ENCODE data around the gene NUP153. TPM values are rescaled to one million over a fixed set of nuclear protein-coding genes. Genes with fewer than 3 reads are reported as not detected.

Gene NUP153
- total and polyA plus RNA-seq, 2 of the 8 experiments (the other 6 are each of a cell fraction or from before 2014, with no cell fraction given), result 47.0 to 84.8 TPM

DNA sequence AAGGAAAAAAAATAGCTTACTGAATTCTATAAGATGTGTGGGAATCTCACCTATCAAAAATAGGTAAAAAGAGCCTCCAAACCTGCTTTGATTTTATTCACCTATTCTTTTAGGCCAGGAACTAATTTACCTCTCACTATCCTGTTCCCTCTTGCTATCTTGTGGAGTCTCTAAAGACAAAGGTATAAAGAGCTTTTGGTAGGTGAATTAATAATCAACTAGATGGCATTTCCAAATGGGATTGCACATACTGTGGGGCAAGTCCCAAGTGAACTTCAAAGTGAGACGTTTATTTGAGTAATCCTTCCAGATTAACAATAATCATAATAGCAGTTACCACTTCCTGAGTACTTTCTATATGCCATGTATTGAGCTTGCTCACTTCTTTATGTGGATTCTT lies 103.8 kb downstream of the NUP153 start:
- Histone ChIP-seq H2AFZ (ENCODE audit: low read length) (no peak overlapping the region), H3K4me2 (ENCODE audit: insufficient read depth in 1 of 2, low read depth in 2 of 2, low read length in 2 of 2) (no peak overlapping the region), H3K18ac (ENCODE audit: extremely low read depth, low read length) (no peak overlapping the region), H3K4ac (replicated peaks; ENCODE audit: insufficient read length, low read depth, low read length) (no peak overlapping the region), H2BK20ac (ENCODE audit: low read length) (no peak overlapping the region), H3K27ac (ENCODE audit: low read depth, low read length) (no peak overlapping the region), H3K79me2 (ENCODE audit: control insufficient read depth in 1 of 2, insufficient read depth in 2 of 2, low read length in 2 of 2) (no peaks in the 10 kb centered on the region), H2AK5ac (ENCODE audit: low read depth, low read length) (no peak overlapping the region), H3K14ac (ENCODE audit: insufficient read length) (no peak overlapping the region), H4K20me1 (replicated peaks in 1 of 2; ENCODE audit: control insufficient read depth in 1 of 2, insufficient read depth in 2 of 2, low read length in 2 of 2) (no peaks in the 10 kb centered on the region), H4K5ac (ENCODE audit: insufficient read length, low read depth, low read length) (no peak overlapping the region), H3K9me3 (ENCODE audit: insufficient read depth in 2 of 2, low read depth in 1 of 2, low read length in 1 of 2) (no peaks in the 10 kb centered on the region), H3K79me1 (ENCODE audit: low read depth, low read length) (no peaks in the 10 kb centered on the region), H4K91ac (replicated peaks; ENCODE audit: insufficient read length, low read length) (no peak overlapping the region), H3K4me3 (ENCODE audit: extremely low read depth in 1 of 4, insufficient read depth in 2 of 4, low read depth in 3 of 4, low read length in 4 of 4) (no peak overlapping the region), H3K36me3 (ENCODE audit: control insufficient read depth in 2 of 4, insufficient read depth in 4 of 4, low read length in 3 of 4) (peaks cover 0 to 9% (median 0%) of the 10 kb centered on the region in 4 experiments; a peak in 2 of 8 replicates), H2BK120ac (replicated peaks; ENCODE audit: low read depth, low read length) (no peak overlapping the region), H4K8ac (ENCODE audit: extremely low read depth, insufficient read depth, low read length) (no peak overlapping the region), H3K9ac (replicated peaks in 1 of 4; ENCODE audit: extremely low read depth in 1 of 4, low read depth in 3 of 4, low read length in 3 of 4) (no peak overlapping the region), H3K23me2 (ENCODE audit: low read depth, low read length) (peaks cover 6% of the 10 kb centered on the region; the same call in 1 of the 2 replicates), H3K4me1 (replicated peaks in 1 of 4; ENCODE audit: control insufficient read depth in 3 of 4, insufficient read depth in 4 of 4, low read length in 3 of 4) (0 out of 7 replicates have a peak, but pooled peaks cover 0 to 4% (median under 1%) of the 10 kb centered on the region in 4 experiments), H3K27me3 (replicated peaks in 1 of 4; ENCODE audit: control insufficient read depth in 3 of 4, extremely low read depth in 1 of 4, insufficient read depth in 3 of 4, low read length in 3 of 4) (no peaks in the 10 kb centered on the region), H3K23ac (ENCODE audit: insufficient read length) (no peak overlapping the region), H2BK12ac (ENCODE audit: low read depth, low read length) (no peak overlapping the region), H3K56ac (replicated peaks; ENCODE audit: insufficient read length, low read depth, low read length) (no peak overlapping the region), H2BK5ac (ENCODE audit: low read depth, low read length) (no peak overlapping the region), H2BK15ac (ENCODE audit: low read length) (no peak overlapping the region)
- DNase-seq (ENCODE audit: low read depth in 1 of 2, low spot score in 2 of 2), result no peak
- POLR2A ChIA-PET (ENCODE audit: partially characterized antibody), result interaction anchor here (0.9 to 1.9 kb wide), 2 partner anchors 9 to 14 kb away, joined by 3 to 5 read pairs; no protein-coding TSS in a partner anchor
- no peak for FAIRE-seq
- CTCF ChIA-PET (ENCODE audit: partially characterized antibody), result interaction anchor here (0.9 to 1.6 kb wide), 3 partner anchors 14 to 24 kb away, joined by 3 to 5 read pairs (median 3); no protein-coding TSS in a partner anchor
- 75% methylated on average over 1 of the region's 1 CpG; no CpG with 5 or more reads in 1 of the 2 experiments for WGBS, 2 experiments (ENCODE audit: extremely low coverage in 1 of 2, insufficient coverage in 1 of 2, insufficient read length in 1 of 2, insufficient replicate concordance in 2 of 2, low coverage in 1 of 2, low lambda C conversion rate in 2 of 2, missing lambda C conversion rate in 1 of 2)
- TF ChIP-seq KDM4A (IDR thresholded peaks at IDR 0.05; ENCODE audit: low read depth, low read length, severe bottlenecking), result no peak
- TF ChIP-seq NRF1 (IDR thresholded peaks at IDR 0.05; ENCODE audit: low read depth, low read length), result no peak
- no peak for TF ChIP-seq TCF12 (IDR thresholded peaks at IDR 0.05; ENCODE audit: low read depth, low read length)
- TF ChIP-seq SP2 (IDR thresholded peaks at IDR 0.05; ENCODE audit: low read length), result no peak
- TF ChIP-seq TEAD4 (IDR thresholded peaks at IDR 0.05; ENCODE audit: low read depth, low read length), result no peak
- no peak for TF ChIP-seq SUZ12 (IDR thresholded peaks at IDR 0.05; ENCODE audit: low read length)
- TF ChIP-seq BCL11A (IDR thresholded peaks at IDR 0.05; ENCODE audit: low read depth in 2 of 2, low read length in 2 of 2), result no peak
- no peak for TF ChIP-seq CBX5 (IDR thresholded peaks at IDR 0.05; ENCODE audit: low read depth, low read length)
- no peak for TF ChIP-seq RBBP5 (IDR thresholded peaks at IDR 0.05; ENCODE audit: borderline replicate concordance, low read depth, low read length)
- no peak for TF ChIP-seq RFX5 (IDR thresholded peaks at IDR 0.05; ENCODE audit: borderline replicate concordance, low read depth, low read length)
- no peak for TF ChIP-seq EP300 (IDR thresholded peaks at IDR 0.05; ENCODE audit: borderline replicate concordance in 1 of 2, low read depth in 2 of 2, low read length in 2 of 2)
- no peak for TF ChIP-seq FOSL1 (IDR thresholded peaks at IDR 0.05; ENCODE audit: insufficient read depth, low read depth, low read length)
- TF ChIP-seq NANOG (IDR thresholded peaks at IDR 0.05; ENCODE audit: insufficient read depth, low read depth, low read length, poor library complexity, severe bottlenecking), result no peak
